HG03378 (cell line): ENCODE data around the gene TBC1D16.

Experiments
- ATAC-seq: cut with Tn5 transposase; IDR thresholded peaks from one replicate; pipeline ENCODE4 v1.9.1; 2021; ENCODE audit warnings: mild to moderate bottlenecking, moderate library complexity; ENCODE audit not compliant: unreplicated experiment

TBC1D16 gene

DNA sequence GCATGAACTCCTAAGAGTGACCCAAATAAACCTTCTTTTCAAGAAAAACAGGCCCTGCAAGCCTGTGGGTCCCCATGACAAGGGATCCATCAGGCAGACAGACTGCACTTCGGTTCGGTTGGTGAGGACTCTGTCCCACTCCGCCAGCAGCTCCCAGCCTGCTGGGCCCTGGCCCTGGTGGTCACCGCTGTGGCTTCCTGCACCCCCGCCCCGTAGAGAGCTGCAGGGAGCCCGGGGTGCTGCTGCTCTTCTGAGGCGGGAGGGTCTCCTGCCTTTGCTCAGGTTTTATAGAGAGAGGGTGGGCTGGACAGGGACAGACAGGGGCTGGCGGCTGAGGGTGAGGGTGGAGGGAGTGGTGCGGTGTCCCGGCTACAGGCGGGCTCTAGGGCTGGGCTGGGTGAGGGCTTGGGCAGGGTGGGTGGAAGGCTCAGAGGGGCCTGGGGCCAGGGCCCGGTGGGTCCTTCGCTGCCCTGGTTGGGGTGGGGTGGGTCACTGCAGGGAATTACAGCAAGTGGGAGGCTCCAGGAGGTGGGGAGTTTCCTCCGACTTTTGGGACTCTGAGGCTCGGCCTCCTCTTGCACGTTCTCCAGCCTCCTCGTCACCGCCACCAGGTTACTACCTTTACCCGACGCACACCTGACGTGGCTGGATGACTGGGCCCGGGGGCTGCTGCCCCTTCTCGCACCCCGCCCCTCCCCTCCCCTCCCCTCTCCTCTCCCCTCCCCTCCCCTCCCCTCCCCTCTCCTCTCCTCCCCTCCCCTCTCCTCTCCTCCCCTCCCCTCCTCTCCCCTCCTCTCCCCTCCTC is 106.2 kb downstream of the TBC1D16 start:
- no peak for ATAC-seq

DNA sequence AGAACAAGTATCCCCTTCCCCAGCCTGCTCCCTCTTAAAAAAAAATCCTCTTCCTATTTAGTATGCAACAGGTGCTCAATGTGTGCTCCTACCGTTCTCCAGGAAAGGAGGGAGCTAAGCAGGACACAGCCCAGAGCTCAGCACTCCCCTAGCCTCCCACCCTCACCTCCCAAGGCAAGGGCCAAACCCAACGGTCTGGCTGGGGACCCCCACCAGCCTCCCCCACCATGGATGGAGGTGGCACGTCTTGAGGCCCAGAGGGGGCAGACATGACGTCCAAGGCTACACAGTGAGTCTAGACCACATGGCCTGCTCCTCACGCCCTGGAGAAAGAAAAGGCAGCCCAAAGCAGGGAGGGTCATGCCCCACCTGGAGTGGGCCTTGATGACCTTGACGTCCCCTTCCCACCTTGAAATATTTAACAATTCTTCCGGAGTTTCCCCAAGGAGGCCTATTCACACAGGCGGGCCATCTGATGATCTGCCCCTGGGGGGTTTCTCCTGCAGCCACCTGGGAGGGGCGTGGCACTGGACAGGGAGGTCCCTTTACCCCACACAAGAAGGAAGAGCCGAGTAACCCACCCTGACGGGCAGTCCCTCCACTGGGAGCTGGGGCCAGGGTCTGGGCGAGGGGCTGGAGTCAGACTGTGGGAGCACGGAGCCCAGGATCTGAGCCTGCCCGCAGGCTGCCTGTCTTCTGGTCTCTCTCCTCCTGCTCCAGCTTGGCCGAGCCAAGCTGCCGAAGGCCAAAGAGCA is 107.0 kb downstream of the TBC1D16 start:
- no peak for ATAC-seq

DNA sequence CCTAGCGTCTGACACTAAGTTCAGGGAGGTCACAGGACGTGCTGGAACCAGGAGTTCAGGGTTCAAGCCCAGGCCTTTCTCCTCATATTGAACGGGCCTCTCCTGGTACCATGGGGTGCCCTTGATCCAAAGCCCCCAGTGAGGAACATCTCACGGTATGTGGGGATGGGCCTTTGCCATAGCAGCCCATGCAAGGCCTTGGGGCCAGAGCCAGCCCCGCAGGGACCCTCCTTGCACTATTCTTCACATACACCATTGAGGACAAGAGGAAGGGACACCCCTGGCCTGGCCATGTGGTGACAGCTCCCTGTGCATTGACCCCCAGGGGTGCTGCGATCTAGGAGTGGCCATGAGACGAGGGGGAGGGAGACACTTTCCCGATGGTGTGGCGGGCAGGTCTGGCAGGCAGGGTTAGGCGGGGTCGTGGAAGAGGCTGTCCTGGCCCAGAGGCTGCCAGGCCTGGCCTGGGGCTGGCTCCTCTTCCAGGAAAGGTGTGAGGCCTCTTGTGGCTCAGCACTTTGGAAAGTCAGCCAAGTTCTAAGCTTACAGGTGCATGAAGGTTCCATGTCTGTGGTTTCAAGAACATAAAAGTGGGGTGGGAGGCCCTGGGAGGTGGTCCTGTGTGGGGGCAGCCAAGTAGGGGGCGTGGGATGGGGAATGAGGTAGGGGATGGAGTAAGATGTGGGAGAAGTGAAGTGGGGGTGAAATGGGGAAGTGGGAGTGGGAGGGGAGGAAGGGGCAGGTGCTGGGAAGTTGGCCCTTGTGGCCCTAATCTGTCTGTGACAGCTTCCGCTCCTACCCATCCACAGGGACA is 107.8 kb downstream of the TBC1D16 start:
- ATAC-seq, result no peak

DNA sequence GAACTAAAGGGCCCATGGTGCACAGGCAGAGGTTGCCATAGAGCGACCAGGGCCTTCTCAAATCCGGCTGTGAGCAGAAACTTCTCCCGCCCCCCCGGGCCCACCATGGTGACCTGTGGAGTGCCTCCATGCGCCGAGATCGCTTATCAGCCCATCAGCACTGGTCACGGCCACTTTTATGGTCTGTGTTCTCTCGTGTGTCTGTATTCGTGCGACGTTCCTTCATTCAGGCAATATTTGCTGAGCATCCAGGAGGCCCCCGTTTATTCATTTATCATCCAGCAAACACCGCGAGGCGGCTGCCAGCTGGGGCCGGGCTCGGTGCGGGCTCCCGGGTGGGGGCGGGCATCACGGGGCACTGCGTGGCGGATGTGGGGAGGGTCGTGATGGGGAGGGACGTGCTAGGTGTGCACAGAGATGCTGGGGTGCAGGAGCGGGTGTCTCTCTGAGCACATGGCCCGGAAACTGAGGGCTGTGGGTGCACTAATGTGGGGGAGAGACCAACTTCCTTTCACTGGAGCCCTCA is 108.5 kb downstream of the TBC1D16 start:
- ATAC-seq, result no peak

DNA sequence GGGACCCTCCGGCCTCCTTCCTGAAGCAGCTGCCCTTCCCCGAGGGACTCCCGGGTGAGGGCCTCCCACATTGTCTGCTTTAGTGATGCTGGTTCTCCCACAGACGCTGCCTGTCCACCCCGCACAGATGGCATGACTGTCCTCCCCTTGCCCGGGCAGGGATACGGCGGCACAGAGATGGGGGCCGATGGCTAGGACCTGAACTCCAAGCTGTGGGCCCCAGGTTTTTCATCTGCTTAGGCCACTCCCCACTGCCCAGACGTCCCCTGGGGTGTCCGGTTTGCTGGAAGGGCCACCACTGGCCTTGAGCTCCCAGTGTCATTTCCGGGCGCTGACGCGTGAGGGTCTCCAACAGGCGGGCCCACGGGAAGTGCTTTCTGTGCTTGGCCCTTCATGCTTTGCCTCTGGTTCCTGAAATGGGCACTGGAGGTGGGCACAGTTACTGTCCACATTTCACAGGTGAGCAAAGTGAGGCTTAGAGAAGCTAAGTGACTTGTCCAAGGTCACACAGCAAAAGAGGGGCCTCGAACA is 109.0 kb downstream of the TBC1D16 start:
- no peak for ATAC-seq

DNA sequence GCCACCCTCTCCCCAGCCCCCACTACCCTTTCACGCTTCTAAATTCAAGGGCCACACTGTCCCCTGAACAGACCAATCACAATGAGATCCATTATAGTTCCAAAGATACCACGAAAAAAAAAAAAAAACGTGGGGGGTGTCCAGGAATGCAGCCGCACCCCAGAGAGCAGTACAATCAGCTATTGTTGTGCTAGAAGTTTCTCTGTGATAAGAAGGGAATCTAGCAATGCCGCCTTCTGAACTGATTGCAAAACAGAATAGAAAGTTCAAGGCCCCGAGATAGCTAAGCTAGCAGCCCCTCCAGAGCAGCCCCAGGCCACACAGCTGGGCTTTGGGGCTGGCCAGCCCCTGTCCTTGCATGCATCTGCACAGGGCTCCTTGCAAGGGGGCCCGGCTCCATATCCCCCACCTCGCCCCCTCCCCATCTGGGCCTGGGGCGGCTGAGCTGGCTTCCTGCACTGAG is 109.5 kb downstream of the TBC1D16 start:
- no peak for ATAC-seq

DNA sequence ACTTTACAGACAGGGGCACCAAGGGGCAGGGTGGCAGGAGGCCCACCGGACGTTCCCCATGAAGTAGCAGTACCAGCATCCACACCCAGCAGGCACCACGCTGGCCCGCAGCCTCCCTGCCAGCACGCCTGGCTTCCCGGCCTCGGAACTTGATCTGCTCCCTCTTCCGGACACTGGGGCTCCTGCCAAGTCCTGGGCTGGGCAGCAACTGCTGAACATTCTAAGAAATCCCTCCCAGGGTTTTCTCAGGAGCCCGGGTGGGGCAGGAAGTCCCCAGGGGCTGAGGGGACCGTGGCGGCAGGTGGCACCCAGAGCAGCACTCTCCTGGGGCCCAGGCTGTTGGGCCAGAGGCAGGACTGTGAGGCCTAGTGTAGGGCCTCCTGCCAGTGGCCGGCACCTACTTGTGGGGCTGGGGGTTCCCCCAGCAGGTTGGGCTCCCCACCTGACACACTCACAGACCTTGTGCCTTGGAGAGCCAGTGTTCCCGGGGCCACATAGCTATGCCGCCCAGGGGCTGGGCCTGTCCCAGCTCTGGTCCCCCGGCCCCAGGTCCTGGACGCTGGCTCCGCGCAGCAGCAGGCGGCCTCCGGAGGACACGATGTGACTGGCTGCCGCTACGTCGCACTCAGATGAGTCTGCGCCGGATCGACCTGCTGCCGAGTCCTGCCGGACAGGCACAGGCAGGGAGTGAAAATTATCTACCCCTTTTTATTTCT is 110.3 kb downstream of the TBC1D16 start:
- no peak for ATAC-seq

DNA sequence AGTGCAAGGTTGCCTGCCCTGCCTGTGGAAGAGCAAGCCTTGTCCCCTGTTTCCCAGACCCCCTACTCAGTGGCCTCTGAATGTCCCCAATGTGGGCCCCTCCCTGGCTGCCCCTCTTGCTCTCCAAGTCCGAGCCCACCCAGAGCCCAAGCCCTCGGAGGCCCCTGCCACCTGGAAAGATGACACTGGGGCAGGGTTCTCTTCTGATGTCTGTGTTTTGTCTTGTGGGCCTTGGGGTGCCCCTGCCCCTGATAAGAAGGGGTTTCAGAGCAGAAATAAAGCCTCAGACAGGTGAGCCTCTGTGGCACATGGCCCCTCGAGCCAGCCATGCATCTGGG is 111.1 kb downstream of the TBC1D16 start:
- no peak for ATAC-seq

DNA sequence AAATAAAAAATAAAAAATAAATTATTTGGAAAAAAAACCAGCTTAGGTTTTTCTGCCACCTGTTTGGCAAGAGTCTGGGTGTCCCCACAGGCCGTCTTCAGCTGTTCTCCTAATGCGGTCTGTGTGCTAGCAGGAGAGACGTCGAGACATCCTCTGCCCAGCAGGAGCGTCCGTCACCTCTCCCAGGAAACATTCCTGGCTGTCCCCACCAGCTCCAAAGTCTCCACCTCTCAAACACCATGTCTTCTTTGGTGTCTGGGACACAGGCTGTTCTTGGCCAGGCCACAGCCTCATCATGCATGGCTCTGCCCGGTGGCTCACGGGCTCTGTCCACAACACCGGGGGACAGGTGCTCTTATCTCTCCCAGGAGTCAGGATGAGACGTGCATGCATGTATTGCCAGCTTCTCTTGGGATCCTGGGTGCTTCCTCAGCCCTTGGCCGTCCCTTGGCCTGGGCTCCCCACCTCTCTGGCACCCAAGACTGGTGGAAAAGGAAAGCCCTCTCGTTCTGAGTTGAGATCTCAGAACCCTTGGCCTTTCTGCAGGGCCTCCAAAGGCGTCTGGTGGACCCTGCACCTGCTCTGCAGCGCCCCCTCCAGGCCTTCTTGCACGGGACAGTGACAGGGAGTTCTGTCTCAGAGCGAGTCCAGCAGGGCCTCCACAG is 111.6 kb downstream of the TBC1D16 start:
- ATAC-seq, result no peak

DNA sequence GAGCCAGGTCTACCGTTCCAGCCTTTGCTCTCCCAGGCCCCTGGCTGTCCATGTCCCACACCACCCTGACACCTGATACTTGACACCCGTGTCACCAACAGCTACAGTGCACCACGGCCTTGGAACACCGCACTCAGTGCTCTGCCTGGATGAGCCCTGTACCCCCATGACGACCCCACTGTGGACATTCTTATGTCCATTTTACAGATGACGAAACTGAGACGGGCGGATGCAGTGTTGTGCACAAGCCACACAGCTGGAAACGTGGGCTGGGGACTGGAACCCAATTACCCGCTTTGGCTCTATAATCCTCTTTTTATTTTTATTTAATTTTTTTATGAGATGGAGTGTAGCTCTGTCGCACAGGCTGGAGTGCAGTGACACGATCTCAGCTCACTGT is 112.9 kb downstream of the TBC1D16 start:
- ATAC-seq, result no peak

DNA sequence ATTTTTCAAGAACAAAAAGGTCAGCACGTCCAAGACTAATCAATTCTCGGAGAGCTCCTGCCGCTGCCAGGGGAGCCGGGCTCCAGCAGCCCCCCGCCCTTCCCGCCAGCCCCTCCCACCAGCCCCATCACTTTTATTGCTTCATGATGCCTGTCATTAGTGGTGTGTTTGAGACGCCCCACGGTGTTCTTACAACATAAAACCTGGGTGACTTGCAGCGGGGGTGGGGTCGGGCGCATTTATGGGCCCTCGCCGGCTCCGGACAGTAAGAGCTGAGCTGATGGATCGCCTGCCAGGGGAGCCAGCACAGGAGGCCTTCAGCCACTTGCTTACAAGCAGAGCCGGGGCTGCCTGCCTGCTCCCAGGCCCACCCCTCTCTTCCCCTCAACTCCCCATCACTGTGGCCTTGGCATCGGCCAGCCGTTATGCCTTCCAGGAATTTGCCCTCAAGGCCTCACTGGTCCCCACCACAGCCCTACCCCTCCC is 113.5 kb downstream of the TBC1D16 start:
- ATAC-seq, result no peak

DNA sequence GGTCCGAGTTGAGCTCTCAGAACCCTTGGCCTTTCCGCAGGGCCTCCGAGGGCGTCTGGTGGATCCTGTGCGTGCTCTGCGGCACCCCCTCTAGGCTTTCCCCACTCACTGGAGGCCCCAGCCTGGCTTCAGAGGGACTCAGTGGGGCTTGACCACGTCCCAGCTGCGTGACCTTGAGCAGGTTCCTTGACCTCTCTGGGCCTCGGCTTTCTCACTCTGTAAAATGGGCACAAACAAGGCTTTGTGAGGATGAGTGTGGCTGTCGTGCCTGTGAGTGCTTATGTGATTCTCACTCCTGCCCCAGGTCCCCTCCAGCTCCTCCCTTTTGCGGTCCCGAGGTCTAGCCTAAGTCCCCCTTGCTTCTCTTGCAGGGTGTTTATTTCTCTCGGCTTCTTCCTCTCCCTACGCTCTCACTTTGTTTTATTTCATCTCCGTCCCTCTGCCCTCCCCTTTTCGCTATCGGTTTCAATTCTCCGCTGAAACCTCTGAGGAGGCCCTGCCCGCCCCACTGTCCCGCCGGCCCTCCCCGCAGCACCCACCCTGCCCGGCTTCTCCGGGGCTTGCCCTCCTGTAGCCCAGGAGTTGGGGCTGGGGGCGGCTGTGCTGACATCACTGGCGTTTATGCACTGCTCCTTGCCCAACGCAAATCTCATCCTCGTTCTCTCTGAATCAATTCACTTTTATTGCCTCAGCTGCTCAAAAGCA is 114.1 kb downstream of the TBC1D16 start:
- ATAC-seq, result no peak

DNA sequence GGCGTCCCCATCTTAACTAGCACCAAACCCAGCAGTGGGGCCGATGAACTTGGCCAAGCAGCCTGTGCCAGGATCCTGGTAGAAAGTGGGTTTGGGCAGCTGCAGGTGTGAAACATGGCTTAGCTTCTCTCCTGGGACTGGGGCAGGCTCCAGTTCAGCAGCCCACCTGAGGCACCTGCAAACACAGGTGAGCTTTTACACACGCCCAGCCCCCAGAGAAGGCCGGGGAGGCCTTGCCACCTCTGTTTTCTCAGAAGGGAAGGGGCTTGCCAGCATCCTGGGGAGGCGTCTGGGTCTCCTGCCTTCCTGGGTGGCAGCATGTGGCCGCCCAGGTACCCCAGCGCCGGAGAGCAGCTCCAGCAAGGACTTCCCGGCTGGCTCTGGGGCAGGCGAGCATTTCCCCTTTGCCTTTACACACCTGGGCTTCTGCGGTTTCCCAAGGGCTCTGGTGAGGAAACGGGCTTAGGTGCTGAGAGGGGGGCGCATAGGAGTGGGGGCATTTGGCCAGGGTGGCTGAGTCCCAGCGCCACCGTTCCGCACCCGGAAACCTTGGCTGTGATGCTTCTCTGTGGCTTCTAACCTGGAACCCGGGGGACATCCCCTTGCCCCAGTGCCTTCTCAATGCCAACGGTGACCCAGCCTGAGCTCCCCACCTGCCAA is 114.8 kb downstream of the TBC1D16 start:
- no peak for ATAC-seq

DNA sequence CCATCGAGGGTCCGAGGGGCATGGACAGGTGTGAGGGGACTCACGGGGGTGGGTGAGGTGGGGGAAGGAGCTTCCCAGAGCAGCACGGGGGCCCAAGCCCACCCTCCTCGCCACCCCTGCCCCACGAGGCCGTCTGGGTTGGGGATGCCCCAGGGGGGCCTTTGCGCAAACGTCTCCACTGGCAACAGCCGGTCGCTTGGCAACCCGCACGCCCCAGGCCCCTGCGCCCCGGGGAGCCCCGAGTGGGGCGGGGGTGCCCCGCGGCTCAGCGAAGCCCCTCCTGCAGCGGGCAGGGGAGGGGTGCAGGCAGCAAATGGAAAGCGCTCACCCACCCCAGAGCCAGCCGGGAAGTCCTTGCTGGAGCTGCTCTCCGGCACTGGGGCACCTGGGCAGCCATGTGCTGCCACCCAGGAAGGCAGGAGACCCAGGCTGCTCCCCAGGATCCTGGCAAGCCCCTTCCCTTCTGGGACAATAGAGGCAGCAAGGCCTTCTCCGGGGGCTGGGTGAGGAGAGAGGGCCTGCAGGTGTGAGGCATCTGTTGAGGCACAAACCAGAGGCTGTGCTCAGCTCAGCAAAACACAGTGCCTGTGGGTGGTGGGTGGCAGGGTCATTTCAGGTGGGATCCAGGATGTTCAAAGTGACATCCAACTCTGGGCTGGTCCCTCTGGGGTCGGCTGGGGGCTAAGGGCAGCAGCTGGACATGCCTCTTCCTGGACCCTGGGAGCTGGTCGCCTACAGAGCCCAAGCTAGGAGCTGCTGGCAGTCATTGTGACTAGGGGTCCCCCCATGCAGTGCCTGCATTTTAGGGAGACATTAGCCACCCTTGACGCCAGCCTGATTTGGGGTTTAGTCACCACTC is 115.6 kb downstream of the TBC1D16 start:
- no peak for ATAC-seq

DNA sequence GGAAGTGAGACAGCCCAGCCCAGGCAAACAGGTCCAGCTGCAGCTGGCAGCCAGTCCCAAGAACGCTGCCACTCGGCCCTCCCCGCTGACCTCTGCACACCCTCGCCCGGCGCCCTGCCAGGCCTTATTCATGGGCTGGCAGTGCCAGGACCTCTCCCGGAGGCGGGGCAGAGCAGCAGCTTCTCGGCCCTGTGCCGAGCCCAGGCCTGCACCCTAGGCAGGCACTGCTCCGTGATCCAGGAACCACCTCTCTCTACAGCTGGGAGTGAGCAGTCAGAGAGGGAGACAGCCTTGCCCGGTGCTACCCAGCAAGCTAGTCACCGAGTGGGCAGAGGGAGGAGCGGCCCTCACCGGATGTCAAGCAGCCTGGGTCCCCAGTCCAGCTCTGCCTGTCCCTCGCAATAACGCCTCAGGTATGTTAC is 116.5 kb downstream of the TBC1D16 start:
- ATAC-seq, result no peak

DNA sequence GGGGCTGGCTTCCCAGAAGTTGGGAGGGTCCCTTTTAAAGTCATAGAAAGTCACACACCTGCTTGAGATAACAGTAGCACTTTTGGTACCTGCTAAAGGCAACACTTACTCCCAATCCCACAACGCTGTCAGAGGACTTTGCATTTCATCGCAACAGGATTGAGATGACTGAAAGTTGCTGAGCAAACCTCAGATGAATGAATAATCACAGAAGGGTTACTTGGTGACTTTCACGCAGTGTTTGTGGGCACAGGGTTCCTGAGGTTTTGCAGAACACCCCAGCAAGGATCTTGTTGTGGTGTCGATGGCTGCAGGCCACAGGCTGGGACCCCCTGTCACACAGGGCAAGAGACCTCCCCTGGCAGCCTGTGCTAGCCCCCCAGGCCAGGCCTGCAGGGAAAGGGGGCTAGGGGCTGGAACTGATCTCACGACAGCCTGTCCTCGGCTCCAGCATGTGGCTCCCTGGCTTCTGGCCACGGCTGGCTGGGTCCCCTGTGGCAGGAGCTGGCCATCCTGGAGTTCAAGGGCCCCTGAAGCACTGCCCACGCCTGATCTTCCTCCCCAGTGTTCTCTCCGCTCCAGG is 117.0 kb downstream of the TBC1D16 start:
- no peak for ATAC-seq

DNA sequence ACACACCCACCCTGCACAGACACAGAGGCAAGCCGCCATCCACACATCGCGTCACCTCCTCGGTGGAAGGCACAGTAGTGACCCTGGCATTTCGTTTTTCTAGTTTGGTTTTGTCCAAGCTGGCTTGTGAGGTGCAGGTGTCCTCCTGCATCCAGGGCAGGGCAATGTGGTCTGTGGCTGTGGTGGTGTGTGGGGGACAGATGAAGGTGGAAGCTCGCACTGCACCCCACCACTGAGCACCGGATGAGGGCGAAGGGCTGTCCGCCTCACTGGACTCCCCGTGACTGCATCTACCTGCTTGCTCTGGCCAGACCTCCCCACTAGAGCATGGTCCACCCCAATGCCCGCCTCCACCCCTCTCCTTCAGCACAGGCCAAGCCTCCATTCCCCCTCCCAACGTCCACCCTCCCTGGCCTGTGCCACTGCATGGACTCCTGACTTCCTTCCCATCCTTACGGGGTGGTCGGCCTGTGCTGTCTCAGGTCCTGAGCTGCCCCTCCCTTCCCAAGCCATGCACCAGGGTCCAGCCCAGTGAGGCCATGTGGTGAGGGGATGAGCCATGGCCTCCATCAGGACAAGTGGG is 117.7 kb downstream of the TBC1D16 start:
- no peak for ATAC-seq
